Activated CD4-positive, CD25-positive, alpha-beta regulatory T cell (primary cell): Measurements from ENCODE around the gene SIRT2.
"Not testable (repeated sequence)": the region's sequence is repeated elsewhere in the genome, so short reads cannot be mapped to it uniquely, and the experiment has no call there.

Source experiments
- DNase-seq, 4 experiments: peaks; one replicate each; lab custom pipeline; 2025; lab: John Stamatoyannopoulos, UW

SIRT2 gene

DNA sequence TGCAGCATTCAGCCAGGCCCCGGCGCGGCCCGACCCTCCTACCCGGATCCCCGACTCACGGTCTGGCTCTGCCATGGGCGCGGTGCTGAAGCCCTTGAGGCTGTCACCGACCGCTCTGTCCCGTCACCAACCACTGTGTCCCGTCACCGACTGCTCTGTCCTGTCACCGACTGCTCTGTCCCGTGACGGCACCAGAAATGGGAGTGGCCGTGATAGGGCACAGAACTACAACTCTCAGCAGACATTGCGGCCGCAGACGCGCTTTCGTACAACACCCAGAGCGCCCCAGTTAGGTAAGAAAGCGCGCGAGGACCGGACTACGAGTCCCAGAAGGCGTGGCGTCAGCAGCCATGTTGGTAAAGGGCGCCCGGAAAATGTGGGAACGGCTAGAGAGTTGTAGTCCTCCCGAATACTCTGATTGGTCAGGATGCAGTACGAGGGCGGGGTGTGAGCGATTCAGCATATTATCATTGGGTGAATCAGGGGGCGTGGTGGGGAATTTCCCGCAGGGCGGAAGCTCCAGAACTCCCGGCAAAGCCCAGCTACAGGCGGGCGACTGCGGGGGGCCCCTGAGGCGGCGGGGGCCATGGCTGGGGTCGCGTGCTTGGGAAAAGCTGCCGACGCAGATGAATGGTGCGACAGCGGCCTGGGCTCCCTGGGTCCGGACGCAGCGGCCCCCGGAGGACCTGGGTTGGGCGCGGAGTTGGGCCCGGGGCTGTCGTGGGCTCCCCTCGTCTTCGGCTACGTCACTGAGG lies at the start of gene SIRT2, which contains the start of gene NFKBIB:
TSS of gene SIRT2 (minus strand) at position 172 of the 755 bp plus-strand sequence. CDS start at position 75, 97 bp downstream.
TSS of gene NFKBIB (plus strand) at position 523 of the 755 bp plus-strand sequence. CDS start at position 587, 64 bp downstream.
- DNase-seq = peak; percentile 93 to 99 (median 96)

- DNase-seq = no peak
Observed at GRCh38 chr19:38946229-38947010, 47.0 kb upstream of the SIRT2 start.

DNA sequence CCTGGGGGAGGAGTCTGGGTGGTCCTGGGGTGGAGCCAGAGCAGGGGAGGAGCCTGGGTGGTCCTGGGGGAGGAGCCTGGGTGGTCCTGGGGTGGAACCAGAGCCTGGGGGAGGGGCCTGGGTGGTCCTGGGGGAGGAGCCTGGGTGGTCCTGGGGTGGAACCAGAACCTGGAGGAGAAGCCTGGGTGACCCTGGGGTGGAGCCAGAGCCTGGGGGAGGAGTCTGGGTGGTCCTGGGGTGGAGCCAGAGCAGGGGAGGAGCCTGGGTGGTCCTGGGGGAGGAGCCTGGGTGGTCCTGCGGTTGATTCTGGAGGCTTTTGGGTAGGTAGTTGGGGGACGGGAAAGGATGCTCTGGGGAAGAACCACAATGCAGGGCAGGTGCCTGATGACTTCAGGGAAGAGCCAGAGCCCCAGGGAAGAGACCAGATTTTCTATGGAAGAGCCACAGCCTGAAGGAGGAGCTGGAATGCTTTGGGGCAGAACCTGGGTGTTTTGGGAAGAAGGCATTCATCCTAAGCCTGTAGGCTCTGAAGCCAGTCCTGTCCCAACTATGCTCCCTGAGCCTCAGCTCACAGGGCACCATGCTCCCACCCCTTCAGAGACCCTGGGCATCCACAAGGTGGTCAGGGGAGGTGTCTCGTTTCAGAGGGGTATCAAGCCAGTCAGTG lies 46.3 kb upstream of the SIRT2 start:
- no peak for DNase-seq

- DNase-seq = no peak
Observed at GRCh38 chr19:38944981-38945506, 45.6 kb upstream of the SIRT2 start.

DNA sequence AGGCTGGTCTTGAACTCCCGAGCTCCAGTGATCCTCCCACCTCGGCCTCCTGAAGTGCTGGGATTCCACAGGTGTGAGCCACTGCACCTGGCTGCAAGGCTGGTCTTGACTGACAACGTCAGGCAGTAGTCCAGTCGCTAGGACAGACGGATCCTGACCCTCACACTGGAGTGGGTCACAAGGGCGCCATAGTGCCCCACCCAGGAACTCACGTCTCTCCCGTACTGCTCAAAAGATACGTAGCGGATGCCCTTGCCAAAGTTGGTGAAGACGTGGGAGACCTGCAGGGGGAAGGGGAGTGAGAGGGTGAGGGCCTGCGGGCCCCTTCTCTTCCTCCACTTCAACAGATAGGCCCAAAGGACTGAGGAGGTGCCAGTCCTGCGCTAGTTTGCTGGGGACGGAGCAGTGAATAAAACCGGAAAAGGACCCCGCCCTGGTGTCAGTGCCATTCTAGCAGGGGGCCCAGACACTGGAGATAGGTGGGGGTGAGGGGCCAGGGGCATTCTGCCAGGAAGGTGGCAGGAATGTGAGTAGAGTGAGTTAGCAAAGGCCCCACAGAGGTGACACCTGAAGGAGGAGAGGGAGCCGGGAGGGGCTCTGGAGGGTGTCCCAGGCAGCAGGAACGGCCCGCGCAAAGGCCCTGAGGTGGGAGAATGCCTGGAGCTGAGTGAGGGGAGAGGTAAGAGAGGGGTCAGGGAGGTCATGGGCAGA lies 43.2 kb upstream of the SIRT2 start:
- no peak for DNase-seq

- no peak for DNase-seq
Observed at GRCh38 chr19:38941979-38942378, 42.6 kb upstream of the SIRT2 start.

DNA sequence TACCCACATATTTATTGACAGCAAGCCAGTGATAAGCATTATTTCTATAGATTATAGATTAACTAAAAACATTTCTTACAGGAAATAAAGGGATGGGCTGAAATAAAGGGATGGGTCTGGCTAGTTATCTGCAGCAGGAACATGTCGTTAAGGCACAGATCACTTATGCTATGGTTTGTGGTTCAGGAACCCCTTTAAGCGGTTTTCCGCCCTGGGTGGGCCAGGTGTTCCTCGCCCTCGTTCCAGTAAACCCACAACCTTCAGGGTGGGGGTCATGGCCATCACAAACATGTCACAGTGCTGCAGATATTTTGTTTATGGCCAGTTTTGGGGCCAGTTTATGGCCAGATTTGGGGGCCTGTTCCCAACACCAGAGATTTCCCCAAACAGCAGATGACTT lies 42.0 kb upstream of the SIRT2 start:
- DNase-seq = not testable (repeated sequence)

- no peak for DNase-seq
Observed at GRCh38 chr19:38939957-38940356, 40.5 kb upstream of the SIRT2 start.

DNA sequence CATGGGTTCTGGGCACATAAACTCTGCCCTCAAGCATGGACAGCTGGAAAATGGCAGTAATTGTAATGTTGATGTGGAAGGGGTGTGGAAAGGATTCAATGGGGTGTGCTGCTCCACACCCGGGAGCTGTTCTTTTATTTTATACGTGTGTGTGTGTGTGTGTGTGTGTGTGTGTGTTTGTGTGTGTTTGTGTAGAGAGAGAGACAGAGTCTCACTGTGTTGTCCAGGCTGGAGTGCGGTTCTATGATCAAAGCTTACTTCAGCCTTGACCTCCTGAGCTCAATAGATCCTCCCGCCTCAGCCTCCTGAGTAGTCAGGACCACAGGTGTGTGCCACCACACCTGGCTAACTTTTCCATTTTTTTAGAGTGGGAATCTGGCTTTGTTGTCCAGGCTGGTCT lies 34.1 kb upstream of the SIRT2 start:
- DNase-seq = no peak

DNA sequence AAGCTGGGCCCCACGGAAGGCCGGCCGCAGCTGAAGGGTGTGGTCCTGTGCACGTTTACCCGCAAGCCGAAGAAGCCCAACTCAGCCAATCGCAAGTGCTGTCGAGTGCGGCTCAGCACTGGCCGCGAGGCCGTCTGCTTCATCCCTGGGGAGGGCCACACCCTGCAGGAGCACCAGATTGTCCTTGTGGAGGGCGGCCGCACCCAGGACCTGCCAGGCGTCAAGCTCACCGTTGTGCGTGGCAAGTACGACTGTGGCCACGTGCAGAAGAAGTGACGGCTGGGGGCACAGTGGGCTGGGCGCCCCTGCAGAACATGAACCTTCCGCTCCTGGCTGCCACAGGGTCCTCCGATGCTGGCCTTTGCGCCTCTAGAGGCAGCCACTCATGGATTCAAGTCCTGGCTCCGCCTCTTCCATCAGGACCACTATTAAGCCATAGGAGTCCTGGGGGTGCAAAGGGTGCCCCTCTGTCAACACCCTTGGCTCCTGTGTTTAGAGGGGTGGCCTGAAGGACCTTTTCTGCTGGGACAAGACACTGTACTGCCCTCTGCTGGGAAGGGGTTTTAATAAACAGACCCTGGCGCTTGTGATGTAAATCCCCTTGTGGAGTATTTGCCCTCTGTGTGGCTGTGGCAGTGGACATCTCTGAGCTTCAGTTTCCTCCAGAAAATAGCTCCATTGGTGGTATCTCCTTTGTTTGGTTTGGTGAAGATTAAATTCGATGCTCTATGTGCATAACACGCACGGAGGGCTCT lies 33.2 kb upstream of the SIRT2 start:
- DNase-seq = peak in 1 of 4 experiments; percentile 13

- no peak for DNase-seq
Observed at GRCh38 chr19:38931521-38931793, 32.0 kb upstream of the SIRT2 start.

DNA sequence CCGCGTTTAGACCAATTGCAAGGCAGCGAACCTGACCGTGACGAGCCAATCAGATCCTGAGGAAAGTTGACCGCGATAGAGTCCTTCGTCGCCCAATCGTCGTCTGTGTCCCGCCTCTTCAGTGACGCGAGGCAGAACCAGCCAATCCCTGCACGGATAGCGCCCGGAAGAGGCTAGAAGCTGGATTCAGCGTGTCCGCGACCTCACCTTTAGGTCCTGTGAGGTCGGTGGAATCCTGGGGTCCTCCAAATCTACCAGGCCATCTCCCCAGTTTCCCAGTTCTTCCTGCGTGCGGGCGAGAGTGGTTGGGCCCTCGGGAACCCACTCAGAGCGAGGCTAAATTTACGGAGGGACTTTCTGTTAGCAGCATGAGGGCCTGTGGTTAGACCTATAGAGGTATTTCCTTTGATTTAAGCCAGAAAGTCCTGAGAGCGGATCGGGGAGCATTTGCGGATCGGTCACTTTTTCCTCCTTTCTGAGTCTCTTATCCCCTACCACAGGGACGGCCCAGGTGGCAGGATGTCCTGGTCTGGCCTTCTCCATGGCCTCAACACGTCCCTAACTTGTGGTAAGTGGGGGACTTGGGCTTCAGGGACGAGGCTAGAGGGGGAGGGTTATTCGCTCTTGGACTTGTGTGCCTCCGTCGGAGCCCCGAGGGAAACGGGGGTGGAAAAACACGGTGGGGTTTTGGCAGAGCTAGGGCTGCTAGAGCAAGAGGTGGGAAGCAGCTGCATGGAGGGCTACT lies 31.5 kb upstream of the SIRT2 start, which contains the start of gene MRPS12:
TSS of gene MRPS12 (plus strand) at position 169 of the 745 bp plus-strand sequence. CDS start at position 520, 351 bp downstream.
- DNase-seq = peak in 3 of 4 experiments; percentile 94 to 97 (median 95)

- peak; percentile 92 to 98 (median 94) for DNase-seq
Observed at GRCh38 chr19:38929929-38930775, 30.7 kb upstream of the SIRT2 start, which contains the start of gene SARS2. SARS2 (minus strand) TSS chr19:38930763; CDS start chr19:38930736, 27 bp downstream.

DNA sequence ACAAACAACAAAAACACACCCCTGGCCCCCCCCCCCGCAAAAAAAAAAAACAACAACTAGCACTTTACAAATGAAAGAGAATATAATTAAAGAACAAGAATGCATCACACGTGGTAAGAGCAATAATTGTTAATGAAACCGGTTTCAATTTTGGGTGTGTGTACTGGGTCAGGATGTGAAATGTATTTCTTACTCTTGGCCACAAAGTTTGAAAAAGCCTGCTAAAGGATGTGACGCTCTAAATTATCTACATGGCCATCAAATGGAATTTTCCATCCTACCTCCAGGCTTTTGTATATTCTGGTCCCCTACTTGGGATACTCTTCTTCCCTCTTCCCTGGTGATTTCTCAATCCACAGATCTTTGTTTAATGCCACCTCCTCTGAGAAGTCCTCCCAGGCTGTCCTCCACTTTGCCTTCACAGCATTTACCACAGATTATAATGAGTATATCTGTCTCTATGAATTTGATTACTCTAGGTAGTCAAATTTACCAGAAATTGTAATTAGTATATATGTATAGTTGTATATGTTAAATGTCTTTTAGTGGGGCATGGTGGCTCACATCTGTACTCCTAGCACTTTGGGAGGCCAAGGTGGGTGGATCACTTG lies 29.1 kb upstream of the SIRT2 start:
- no peak for DNase-seq

DNA sequence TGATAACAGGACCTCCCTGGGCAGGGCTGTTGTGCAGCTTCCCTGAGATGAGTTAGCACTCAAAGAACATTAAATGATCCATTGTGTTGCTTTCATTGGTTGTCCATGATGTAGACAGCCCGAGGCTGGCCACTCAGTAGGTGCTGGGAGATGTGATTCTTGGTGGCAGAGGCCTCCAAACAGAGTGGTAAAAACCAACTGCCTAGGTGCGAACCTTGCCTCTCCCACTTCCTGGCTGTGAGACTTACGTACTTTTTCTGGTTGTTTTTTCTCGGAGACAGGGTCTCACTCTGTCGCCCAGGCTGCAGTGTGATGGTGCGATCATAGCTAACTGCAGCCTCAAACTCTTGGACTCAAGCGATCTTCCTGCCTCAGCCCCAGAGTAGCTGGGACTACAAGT lies 25.0 kb upstream of the SIRT2 start:
- DNase-seq = no peak

DNA sequence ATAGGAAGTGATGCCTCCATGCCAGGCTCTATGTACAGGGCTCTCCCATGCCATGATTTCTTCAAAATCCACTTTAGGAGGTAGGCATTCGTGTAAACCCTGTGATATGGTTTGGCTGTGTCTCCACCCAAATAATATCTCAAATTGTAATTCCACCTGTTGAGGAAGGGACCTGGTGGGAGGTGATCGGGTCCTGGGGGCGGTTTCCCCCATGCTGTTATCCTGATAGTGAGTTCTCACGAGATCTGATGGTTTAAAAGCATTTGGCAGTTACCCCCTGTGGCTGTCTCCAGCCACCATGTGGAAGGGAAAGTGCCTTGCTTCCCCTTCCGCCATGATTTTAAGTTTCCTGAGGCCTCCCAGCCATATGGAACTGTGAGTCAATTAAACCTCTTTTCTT lies 23.1 kb upstream of the SIRT2 start:
- DNase-seq = no peak

- no peak for DNase-seq
Observed at GRCh38 chr19:38921420-38922274, 22.2 kb upstream of the SIRT2 start.
